Neutrophil (primary cell): ENCODE data around the gene CPA5.

ENCODE experiments used
- H3K27ac ChIP-seq: fragments of 200-600 bp; sonication (generic); 2 replicates; pipeline ENCODE4 v1.5.1; 2016; ENCODE audit warnings: mild to moderate bottlenecking, moderate library complexity
- H3K27me3 ChIP-seq: fragments of 200-600 bp; sonication (generic); 2 replicates; pipeline ENCODE4 v1.6.0; 2016; ENCODE audit warnings: mild to moderate bottlenecking
- H3K36me3 ChIP-seq: fragments of 200-600 bp; sonication (generic); 2 replicates; pipeline ENCODE4 v1.5.1; 2017
- H3K4me1 ChIP-seq, 2 experiments: fragments of 200-600 bp in 1 of 2; sonication (generic) in 1 of 2; 1 replicate in 1 of 2; 2 replicates in 1 of 2; pipeline versions ENCODE4 v1.5.1 to v1.6.1; 2013 to 2016; ENCODE audit warnings: low read depth in 1 of 2, low read length in 1 of 2, mild to moderate bottlenecking in 1 of 2, moderate library complexity in 1 of 2; ENCODE audit not compliant: control insufficient read depth in 1 of 2, insufficient read depth in 1 of 2
- H3K4me3 ChIP-seq, 2 experiments: fragments of 200-600 bp in 1 of 2; sonication (generic) in 1 of 2; 1 replicate in 1 of 2; 2 replicates in 1 of 2; pipeline ENCODE4 v1.5.1; 2013 to 2016; ENCODE audit warnings: low read depth in 1 of 2, low read length in 1 of 2, mild to moderate bottlenecking in 1 of 2, moderate library complexity in 1 of 2
- H3K9me3 ChIP-seq: fragments of 200-600 bp; sonication (generic); 2 replicates; pipeline ENCODE4 v1.5.1; 2016
- CTCF ChIP-seq: fragments of 200-600 bp; sonication (generic); IDR thresholded peaks from 2 replicates; pipeline ENCODE4 v1.5.1; 2016; ENCODE audit warnings: antibody characterized with exemption

Gene CPA5

GRCh38 chr7:130299866-130300265, 44.8 kb upstream of the CPA5 start:
- Histone ChIP-seq H3K9me3 (no peaks in the 10 kb centered on the region), H3K27me3 (no peaks in the 10 kb centered on the region), H3K27ac (no peak overlapping the region), H3K4me3 (no peak overlapping the region), H3K36me3 (no peaks in the 10 kb centered on the region), H3K4me1 (no peaks in the 10 kb centered on the region)
- TF ChIP-seq CTCF = no peak

GRCh38 chr7:130301501-130302020, 43.1 kb upstream of the CPA5 start:
- H3K36me3 ChIP-seq = no peaks in the 10 kb centered on the region

GRCh38 chr7:130302649-130303048, 42.0 kb upstream of the CPA5 start:
- H3K9me3 ChIP-seq = no peaks in the 10 kb centered on the region
- H3K27ac ChIP-seq = no peak overlapping the region
- no peaks in the 10 kb centered on the region for H3K27me3 ChIP-seq
- no peaks in the 10 kb centered on the region for H3K4me1 ChIP-seq
- TF ChIP-seq CTCF = no peak
- H3K36me3 ChIP-seq = no peaks in the 10 kb centered on the region
- H3K4me3 ChIP-seq = no peak overlapping the region

More at GRCh38 chr7:130301501-130302020, 43.1 kb upstream of the CPA5 start:
- Histone ChIP-seq H3K4me1 (no peaks in the 10 kb centered on the region), H3K27me3 (no peaks in the 10 kb centered on the region), H3K27ac (no peak overlapping the region), H3K9me3 (no peaks in the 10 kb centered on the region), H3K4me3 (no peak overlapping the region)
- no peak for TF ChIP-seq CTCF

GRCh38 chr7:130303127-130303526, 41.5 kb upstream of the CPA5 start:
- Histone ChIP-seq H3K4me1 (no peaks in the 10 kb centered on the region), H3K27ac (no peak overlapping the region), H3K9me3 (no peaks in the 10 kb centered on the region), H3K4me3 (no peak overlapping the region), H3K27me3 (no peaks in the 10 kb centered on the region), H3K36me3 (no peaks in the 10 kb centered on the region)
- no peak for TF ChIP-seq CTCF

GRCh38 chr7:130303551-130303950, 41.1 kb upstream of the CPA5 start:
- H3K36me3 ChIP-seq = no peaks in the 10 kb centered on the region
- no peak overlapping the region for H3K4me3 ChIP-seq
- no peak for TF ChIP-seq CTCF
- H3K27me3 ChIP-seq = no peaks in the 10 kb centered on the region
- no peak overlapping the region for H3K27ac ChIP-seq
- no peaks in the 10 kb centered on the region for H3K4me1 ChIP-seq
- no peaks in the 10 kb centered on the region for H3K9me3 ChIP-seq

- H3K4me1 ChIP-seq = no peaks in the 10 kb centered on the region
- no peaks in the 10 kb centered on the region for H3K27me3 ChIP-seq
- TF ChIP-seq CTCF = no peak
- no peak overlapping the region for H3K4me3 ChIP-seq
- no peaks in the 10 kb centered on the region for H3K36me3 ChIP-seq
- H3K9me3 ChIP-seq = no peaks in the 10 kb centered on the region
- H3K27ac ChIP-seq = no peak overlapping the region
Measured at GRCh38 chr7:130303982-130304381, 40.6 kb upstream of the CPA5 start.
